Myocyte (in vitro differentiated cells): ENCODE data around the gene DDI2. TPM values are rescaled to one million over a fixed set of nuclear protein-coding genes. Genes with fewer than 3 reads are reported as not detected.
"Not testable (repeated sequence)": the region's sequence is repeated elsewhere in the genome, so short reads cannot be mapped to it uniquely, and the experiment has no call there.

Experiments
- DNase-seq: peaks from one replicate; pipeline ENCODE4 v3.0.0-alpha.2; 2012; ENCODE audit warnings: low read depth
- total RNA-seq: library from RNA; depleted of rRNA; stranded (reverse); fragments of >200 nt; gene quantifications from 2 replicates; pipeline ENCODE4 v1.2.3, GENCODE V29; 2014

Gene DDI2
- total RNA-seq, 1 donor from 2014 or later: 34.7 TPM

DNA sequence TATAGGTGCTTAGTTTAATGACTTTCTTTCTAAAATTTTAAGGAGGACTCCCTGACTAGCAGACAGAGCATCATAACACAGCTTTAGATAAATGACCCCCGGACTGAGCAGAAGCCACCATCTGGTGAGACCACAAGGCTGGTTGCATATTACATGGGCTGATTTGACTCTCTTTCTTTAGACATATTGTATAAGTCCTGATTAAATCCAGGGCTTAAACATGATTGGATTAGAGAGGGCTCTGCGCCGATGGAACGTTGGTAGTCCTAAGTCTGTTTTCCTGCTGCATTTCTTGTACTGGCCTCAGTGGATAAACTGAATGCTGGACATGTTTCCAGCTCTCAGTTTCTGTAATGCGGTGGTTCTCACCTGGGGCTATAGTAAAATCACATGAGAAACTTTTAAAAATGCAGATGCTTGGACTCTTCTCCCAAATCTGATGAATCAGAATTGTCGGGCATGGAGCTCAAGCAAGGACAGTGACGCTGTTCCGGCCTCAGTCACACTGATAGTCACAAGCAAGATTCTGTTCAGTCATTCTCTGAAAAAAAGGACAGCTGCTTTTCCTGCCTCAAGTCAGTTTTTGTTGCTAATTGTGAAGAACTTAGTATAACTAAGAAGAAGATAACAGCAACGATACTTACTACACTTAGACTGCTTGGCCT is 16.6 kb downstream of the DDI2 start:
- DNase-seq: no peak

- no peak for DNase-seq
Measured at GRCh38 chr1:15636436-15636835, 19.2 kb downstream of the DDI2 start.

- no peak for DNase-seq
Measured at GRCh38 chr1:15637826-15638225, 20.6 kb downstream of the DDI2 start.

- no peak for DNase-seq
Measured at GRCh38 chr1:15639262-15639661, 22.0 kb downstream of the DDI2 start.

- no peak for DNase-seq
Measured at GRCh38 chr1:15639931-15640330, 22.7 kb downstream of the DDI2 start.

- DNase-seq: no peak
Measured at GRCh38 chr1:15640667-15641066, 23.4 kb downstream of the DDI2 start.

DNA sequence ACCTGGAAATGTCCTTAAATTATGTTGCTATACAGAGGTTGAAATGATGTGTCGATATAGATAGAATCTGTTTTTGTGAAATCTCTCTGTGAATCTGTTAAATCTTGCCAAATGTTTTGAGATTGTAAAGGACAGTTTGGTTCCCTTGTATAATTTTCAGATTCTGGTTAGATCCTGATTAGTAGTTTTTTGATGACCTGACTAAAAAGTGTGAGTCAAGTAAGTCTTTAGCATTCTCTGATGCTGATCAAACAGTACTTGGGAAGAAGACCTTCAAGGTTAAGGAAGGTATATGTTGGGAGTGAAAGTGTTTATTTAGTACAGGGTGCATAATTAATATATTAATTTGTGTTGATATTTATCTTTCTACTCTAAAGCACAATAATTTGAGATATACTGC is 32.7 kb downstream of the DDI2 start:
- no peak for DNase-seq

DNA sequence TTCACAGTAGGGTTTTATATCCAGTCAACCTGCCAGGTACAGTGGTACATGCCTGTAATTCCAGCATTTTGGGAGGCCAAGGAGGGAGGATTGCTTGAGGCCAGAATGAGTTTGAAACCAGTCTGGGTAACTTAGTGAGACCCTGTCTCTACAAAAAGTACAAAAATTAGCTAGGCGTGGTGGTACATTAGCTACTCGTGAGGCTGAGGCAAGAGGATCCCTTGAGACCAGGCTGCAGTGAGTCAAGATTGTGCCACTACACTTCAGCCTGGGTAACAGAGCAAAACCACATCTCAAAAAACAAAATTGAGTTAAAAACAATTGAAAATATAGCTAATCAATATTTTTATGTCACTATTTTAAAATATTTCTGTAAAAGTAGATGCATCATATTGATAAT is 33.2 kb downstream of the DDI2 start:
- DNase-seq: no peak

GRCh38 chr1:15652130-15652529 is 34.9 kb downstream of the DDI2 start:
- not testable (repeated sequence) for DNase-seq

GRCh38 chr1:15654091-15654690 is 36.9 kb downstream of the DDI2 start:
- peak; percentile 12 for DNase-seq

DNA sequence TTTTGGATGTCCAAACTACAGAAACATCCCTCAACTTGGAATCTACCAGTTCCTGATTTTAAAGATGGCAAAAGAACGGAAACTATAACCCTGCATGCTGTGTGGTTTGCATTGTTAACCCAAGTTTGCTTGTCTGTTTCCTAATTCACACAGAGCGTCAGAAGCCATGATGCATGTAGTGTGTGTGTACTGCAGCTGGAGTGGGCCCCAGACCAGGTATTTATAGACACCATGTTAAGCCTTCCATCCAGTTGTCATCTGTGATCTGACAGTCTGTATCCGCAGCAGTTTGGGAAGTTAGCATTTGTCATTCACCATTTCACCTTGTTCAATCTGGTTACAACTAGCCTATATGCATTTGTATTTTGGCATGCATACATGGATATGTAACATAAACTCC is 39.2 kb downstream of the DDI2 start:
- peak; percentile 56 for DNase-seq

DNA sequence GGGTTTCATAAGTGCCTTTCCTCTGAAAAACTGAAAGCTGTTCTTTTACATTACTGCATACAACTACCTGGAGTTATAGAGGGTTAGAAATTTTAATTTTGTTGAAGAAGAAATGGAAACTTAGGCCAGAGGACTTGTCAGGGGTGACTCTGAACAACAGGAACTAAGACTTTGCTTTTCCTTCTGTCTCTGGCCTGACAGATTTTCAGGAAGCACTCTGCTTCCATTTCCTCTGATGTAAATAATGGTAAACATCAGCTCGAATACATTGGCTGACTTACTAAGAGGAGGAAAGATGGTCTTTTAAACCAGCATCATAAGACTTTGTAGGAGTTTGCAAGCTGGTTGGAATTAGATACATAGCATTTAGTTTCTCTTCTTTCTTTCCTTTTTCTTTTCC is 39.8 kb downstream of the DDI2 start:
- DNase-seq: no peak

DNA sequence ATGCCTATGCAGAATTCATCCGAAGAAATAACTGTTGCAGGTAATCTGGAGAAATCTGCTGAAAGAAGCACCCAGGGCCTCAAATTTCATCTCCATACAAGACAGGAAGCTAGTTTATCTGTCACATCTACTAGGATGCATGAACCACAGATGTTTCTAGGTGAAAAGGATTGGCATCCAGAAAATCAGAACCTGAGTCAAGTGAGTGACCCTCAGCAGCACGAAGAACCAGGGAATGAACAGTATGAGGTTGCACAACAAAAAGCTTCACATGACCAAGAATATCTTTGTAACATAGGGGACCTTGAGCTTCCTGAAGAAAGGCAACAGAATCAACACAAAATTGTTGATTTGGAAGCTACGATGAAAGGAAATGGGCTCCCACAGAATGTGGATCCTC is 42.9 kb downstream of the DDI2 start:
- DNase-seq: no peak

GRCh38 chr1:15662477-15662876 is 45.2 kb downstream of the DDI2 start:
- DNase-seq: no peak

DNA sequence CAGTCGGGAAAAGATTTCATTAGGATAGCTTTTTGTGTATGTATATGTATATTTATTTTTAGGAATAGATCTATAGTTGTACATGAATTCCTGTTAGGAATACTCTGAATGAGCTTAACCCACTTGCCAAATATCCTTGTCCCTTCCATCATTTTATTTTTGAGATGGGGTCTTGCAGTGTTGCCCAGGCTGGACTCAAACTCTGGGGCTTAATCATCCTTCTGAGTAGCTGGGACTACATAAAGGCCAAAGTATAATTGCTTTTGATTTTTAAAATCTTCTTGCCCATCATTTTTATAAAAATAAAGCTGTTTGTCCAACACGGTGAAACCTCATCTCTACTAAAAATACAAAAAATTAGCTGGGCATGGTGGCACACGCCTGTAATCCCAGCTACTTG is 46.7 kb downstream of the DDI2 start:
- DNase-seq: no peak

DNA sequence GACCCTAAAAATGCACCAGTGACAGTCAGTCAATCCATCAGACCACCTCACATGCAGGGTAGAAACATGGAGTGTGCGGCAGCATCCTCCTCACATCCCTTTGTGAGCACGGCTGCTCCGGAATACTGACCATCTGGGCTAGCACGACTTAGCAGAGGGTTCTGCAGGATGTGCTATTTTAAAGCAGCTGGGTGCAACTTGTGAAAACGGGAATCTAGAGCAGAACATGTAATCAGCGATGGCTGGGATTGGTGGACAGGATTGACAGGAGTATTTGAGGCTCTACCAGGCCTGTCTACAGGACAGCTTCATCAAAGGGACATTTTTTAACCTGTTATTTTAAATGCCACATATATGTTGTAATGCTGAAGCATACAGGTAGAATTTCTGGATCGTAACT is 50.1 kb downstream of the DDI2 start:
- DNase-seq: no peak

DNA sequence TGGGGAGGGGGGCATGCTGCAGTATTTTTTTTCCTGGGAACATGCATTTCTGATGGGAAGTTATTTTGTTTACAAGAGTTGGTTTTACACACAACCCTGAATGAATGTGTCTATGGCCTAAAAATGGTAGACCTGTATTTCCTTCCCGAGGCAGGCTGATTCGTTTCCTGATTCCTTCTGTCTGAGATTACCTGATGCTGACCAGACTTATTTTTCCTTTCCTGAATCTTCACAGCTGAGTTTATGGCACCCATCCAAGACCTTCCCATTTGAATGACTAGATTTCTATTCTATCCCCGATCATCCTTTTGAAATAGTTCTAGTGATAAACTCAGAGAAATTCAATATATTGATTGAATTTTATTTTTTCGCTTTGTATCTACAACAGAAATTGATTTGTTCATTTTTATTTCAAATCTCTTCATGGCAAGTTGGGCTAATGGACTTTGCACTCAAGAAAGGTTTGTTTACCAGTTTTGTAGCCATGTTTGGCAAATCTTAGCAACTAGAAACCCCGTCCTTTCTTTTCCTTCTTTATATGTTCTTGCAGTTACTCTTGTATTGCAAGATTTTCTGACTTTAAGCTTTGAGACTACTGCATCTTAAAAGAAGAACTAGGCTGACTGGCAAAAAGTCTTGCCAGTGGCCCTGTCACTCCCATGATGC is 51.0 kb downstream of the DDI2 start:
- no peak for DNase-seq

DNA sequence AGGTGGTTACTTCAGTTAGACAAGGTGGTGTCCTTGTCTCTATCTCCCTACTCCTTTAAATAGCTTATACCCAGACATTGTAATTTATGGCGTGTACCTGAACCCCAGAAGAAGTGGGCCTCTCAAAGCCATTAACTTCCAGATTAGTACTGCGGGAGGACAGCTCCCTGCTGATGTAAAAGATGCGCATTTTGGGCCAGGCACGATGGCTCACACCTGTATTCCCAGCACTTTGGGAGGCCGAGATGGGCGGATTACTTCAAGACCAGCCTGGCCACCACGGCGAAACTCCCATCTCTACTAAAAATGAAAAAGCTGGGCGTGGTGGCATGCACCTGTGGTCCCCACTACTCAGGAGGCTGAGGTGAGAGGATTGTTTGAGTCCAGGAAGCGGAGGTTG is 51.8 kb downstream of the DDI2 start:
- no peak for DNase-seq

DNA sequence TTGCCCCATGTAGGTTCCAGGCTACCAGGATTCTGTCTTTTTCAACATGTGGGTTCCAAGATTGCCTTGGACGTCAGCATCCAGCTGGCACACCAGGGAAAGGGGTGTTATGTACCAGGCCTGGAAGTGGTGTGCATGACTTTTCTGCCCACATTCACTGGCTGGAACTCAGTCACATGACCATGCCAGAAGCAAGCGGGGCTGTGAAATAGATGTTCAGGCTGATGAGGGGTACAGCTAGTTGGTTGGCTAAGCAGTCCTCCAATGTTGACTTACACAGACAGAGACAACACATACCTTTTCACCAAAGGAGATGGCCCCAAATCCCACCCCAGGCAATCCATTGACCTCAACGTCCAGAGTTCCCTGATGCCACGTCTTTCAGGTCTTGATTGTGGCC is 52.6 kb downstream of the DDI2 start:
- no peak for DNase-seq

- no peak for DNase-seq
Measured at GRCh38 chr1:15671430-15671829, 54.2 kb downstream of the DDI2 start.

DNA sequence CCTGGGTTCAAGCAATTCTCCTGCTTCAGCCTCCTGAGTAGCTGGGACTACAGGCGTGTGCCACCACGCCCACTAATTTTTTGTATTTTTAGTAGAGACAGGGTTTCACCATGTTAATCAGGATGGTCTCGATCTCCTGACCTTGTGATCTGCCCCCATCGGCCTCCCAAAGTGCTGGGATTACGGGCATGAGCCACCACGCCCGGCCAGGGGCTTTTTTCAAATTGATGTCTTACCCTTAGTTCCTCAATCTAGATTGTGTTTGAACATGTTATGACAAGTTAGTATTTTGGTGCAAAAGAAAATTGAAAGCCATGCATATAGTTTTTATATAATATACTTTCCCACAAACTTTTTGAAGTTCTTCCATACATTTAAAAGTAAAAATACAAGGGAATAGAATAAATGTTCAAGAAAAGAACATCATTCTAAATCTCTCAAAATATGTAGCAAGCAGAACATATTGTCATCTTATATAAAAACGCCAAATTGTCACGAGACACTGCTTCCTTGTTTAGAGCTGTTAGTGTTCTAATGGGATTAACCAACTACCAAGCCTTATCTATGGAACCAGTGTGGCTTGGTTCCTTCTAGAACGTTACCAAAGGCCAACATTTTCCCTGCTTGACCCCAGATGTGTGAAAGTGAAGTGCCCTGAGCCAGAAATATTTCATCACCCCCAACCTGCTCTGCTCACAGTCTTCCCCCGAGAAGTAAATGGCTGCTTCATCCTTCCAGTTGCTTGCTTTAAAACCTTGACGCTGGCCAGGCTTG is 57.3 kb downstream of the DDI2 start:
- DNase-seq: no peak

DNA sequence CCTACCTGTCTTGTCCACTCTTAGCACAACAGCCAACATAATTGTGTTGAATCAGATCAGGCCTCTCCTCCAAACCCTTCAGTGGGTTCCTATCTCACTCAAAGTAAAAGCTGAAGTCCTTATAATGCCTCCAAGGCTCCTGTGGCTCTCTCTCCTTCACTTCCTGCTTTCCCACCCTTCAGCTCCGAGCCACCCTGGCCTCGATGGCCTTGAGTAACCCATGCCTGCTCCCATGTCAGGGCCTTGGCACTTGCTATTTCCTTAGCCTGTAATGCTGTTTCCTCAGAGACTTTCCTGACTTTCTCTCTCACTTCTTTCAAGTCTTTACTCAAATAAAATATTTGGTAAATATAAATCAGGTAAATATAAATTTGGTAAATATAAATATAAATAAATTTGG is 58.8 kb downstream of the DDI2 start:
- DNase-seq: no peak
